Measurements from ENCODE around the gene ST3GAL3.

The ST3GAL3 gene

DNA sequence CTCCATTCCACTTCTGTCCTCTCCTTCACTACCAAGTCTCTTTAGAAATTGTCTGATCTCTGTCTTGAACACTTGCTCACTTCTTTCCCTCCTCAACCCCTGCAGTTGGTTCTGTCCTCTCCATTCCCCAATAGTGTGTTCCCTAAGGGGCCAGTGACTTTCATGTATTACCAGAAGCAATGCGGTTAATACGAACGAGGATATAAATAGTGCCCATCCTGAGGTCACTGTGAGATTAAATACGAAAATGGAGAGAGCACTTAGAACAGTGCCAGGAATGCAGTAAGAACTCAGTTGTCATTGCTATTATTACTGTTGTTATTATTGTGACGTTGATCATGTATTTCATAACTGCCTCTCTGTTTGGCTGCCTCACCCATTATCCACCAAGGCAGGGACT is 173.3 kb downstream of the ST3GAL3 start:
- FAIRE-seq = no peak

DNA sequence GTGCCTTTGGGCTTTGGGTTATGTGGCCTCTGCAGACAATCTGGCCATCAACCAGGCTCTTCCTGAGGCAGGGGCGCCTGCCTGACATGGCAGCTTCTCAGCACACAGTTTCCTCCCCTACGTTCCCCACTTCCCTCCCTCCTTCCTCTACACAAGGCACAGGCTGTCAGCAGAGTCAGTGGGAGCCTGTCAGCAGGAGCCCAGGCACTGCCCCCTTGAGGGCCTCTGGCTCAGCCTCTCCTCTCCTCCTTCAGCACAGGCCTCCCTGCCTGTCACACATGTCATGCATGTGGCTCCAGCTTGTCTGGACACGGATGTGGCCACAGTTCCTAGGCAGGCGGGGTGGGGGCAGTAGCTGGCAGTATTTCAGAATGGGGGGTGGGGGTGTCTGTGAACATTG is 174.1 kb downstream of the ST3GAL3 start:
- no peak for FAIRE-seq

DNA sequence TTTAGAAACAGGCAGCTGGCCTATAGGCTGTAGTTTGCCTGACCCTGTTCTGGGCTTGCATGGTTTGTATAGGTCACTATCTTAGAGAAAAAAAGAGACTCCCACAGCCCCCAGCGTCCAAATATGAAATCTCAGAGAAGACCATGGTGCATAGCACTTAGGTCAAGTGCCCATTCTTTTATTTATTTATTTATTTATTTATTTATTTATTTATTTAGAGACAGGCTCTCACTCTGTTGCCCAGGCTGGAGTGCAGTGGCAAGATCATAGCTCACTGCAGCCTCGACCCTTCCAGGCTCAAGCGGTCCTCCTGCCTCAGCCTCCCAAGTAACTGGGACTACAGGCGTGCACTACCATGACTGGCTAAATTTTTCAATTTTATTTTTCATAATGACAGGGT is 175.4 kb downstream of the ST3GAL3 start:
- FAIRE-seq = no peak

DNA sequence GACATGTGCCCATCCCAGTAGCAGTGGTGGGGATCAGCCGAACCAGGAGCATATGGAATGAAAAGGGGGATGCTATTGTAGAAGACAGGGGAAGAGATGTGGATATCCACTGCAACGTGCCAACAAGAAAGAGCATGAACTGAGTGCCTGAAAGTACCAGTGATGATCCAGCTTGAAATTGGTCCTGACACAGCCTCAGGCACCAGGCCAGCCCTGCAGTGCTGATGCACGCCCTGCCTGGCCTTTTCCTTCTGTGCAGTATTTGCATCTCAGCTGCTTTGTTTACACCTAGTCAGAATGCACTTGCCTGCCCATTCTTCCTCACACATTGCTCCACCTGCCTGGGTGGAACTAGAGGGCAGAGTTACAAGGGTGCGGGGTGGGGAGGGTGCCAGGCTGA is 176.0 kb downstream of the ST3GAL3 start:
- no peak for FAIRE-seq

DNA sequence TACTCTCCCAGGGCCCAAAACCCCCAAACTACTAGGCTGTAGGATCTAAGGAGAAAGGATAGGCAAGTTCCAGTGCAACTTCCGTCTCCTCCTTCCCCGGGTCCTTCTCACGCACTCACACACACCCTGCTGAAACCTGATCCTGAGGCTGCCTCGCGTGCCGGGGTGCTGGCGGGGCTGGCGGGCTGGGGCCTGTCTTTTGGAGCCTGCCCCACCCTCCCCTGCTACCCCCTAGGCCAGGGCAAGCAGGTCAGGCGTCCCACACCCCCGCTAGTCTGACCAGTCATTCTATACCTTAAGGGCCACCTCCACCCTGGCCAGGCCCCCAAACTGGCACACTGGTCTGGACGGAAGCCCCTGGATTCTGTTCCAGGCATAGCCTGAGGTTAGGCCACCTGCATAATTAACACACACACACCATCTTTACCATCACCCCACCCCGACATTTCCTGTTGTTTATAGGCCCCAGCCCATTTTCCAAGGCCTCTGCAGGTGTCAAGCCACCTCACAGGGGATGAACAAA is 178.0 kb downstream of the ST3GAL3 start:
- FAIRE-seq = no peak

DNA sequence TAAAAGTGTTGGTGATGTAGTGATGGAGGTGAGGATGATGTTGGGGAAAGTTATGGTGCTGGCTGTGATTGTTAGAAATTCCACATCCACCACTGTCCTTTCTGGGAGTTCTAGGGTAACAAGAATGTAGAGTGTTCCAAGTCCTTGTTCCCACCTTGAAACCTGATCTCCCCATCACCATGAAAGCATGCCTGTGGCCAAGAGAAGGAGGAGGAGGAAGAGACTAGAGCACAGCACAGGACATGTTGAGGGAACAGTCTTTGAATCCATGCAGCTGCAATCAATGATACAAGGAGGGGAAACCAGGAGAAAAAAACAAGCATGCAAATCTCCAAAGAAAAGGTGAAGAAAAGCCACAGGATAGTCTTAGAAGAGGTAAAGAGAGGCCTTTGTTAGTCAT is 180.4 kb downstream of the ST3GAL3 start:
- no peak for FAIRE-seq

DNA sequence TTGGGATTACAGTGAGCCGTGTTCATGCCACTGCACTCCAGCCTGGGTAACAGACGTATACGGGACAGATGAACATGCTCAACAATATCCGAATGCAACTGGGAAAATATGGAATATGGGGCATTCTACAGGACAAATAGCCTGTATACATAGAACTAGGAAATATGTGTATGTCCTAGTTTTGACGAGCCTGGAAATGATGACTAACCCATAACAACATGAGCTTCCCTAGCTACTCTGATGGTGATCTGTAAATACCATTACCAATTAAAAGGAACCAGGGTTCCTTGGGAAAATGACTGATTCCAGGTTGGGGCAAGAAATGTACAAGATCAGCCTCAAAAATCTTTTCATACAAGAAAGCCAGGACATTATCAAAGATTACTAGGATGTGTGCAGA is 183.5 kb downstream of the ST3GAL3 start:
- no peak for FAIRE-seq

DNA sequence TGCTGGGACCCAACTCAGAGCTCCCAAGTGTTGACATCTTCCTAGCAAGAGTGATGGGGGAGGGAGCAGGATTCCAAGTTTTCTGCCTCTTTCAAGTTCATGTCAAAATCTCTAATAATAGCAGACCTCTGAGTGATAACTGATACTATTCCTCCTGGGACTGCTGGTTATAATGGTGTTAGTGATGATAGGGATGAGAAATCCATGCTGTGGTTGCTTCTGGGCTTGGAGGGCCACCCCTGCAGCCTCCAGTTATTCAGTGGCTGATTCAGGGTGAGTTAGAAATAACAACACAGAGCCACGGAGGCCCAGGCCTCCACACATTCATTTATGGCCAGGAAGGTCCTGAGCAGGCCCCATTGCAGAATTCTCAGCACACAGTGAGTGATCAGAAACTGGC is 185.7 kb downstream of the ST3GAL3 start:
- FAIRE-seq = no peak

DNA sequence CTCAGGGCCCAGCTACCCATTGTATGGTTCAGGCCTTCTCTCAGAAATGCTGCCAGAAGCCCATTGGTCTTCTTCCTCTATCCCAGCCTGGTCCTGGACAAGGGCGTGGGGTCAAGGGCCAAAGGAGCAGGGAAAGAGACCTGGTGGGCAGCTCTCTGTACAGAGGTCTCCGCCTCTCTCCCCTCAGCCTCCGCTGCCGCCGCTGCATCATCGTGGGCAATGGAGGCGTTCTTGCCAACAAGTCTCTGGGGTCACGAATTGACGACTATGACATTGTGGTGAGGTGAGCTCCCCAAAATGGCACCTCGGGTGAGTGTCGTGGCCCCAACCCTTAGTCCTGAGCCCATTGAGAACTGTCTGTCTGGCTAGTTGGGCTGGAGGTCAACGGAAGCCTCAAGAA is 191.6 kb downstream of the ST3GAL3 start:
- no peak for FAIRE-seq

DNA sequence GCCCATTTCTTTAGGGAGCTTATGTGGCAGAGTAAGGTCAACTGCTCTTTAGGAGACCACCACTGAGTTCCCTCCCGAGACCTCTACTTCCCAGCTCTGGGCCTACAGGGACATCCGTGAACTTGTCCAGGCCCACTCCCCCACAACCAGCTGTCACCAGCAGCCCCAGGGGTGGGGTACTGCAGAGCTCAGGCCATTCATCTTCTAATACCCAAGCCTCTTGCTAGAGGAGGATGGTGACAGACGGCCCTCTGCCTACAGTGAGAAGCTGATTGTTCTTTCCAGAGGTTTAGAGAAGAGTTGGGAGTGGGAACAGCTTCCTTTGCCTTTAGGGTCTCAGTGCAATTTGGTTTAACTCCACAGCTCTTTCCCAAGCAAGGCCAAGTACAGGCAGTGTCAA is 193.1 kb downstream of the ST3GAL3 start:
- FAIRE-seq = no peak

DNA sequence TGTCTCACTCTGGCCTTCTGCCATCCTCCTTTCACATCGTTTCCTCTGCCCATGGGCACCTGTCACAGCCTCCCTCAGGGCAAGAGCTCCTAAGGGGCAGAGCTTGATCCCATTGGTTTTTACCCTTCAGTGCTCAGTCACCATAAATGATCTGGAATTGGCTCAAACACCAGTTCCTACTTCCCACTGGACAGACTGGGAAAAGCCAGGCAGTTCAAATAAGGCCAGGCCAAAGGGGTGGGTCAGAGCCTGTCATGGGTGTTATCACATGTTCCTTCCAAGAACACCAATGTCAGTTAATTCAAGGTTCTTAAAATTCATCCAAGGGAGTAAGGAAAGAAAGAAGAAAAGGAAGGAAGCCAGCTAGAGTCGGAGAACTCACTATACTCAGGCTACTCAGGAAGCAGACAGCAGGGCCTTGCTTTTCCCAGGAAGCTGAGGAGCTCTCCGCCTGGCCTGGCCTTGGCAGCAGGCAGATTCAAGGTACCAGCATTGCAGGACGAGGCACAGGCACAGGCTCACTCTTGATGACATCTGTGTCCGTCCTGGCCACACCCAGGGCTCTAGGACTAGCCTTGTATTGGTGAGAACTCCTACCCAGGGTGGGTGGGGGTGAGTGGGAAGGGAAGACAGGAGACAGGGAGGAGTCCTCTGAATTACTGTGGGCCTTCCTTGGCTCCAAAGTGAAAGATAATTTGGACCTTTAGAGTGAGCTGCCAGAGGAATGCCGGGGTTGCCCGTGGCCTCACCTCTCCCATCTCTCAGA is 194.0 kb downstream of the ST3GAL3 start:
- no peak for FAIRE-seq

DNA sequence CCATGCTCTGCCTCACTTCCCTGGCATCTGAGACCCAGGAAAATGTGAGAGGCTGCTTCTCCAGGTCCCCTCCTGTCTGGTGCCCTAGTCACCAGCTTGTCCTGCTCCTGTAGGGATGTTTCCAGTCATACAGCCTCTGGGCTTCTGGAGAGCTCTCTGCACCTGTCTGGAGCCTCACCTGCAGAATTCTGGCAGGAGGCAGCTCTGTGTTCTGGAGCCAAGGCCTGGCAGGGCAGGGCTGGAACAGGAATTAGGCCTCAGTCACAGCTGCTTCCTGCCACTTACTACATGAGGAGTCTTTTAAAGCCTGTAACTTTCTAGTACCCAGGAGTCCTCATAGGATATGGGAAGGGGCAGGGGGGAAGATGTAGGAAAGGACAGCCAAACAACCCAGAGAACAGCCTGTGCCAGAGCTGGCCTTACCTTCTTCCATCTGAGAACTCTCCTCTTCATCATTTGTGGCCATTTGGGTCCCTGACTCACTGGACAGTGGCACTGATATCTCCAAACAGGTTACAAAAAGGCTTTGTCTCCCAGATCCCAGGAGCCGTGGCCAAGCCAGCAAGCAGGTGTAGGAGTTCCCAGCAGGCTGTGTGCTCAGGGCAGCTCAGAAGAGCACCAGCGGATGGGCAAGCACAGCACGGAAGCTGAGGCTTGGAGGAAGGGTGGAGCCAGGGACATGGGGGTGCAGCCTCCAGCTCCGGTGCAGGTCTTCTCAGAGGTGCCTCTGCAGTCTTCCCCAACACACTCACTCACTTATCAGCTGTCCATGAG is 194.9 kb downstream of the ST3GAL3 start:
- FAIRE-seq = no peak

DNA sequence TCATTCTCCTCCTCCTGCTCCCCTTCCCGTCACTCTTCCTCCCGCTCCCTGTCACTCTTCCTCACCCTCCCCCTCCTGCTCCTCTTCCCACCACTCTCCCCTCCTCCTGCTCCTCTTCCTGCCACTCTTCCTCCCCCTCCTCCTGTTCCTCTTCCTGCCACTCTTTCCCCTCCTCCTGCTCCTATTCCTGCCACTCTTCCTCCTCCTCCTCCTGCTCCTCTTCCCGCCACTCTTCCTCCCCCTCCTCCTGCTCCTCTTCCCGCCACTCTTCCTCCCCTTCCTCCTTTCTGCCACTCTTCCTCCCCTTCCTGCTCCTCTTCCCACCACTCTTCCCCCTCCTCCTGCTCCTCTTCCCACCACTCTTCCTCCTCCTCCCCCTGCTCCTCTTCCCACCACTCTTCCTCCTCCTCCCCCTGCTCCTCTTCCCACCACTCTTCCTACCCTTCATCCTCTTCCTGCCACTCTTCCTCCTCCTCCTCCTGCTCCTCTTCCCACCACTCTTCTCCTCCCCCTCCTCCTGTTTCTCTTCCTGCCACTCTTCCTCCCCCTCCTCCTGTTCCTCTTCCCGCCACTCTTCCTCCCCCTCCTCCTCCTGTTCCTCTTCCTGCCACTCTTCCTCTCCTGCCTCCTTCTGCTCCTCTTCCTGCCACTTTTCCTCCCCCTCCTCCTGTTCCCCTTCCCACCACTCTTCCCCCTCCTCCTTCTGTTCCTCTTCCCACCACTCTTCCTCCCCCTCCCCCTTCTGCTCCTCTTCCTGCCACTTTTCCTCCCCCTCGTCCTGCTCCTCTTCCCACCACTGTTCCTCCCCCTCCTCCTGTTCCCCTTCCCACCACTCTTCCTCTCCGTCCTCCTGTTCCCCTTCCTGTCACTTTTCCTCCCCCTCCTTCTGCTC is 197.6 kb downstream of the ST3GAL3 start:
- no peak for FAIRE-seq

DNA sequence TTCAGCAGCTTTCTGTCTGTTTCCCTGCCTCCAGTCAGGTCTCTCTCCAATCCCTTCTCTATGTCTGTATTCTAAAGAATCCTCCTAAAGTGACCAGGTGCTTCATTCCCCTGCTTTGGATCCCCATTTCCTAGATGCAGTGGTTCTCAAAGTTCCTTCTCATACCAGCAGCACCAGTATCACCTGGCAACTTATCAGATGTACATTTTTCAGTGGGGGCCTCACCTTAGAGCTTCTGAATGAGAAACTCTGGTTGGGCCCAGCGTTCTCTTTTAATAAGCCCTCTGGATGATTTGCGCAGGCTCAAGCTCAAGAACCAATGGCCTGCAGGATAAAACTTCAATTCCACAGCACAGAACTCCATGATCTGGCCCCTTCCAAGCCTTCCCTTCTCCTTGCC is 200.9 kb downstream of the ST3GAL3 start:
- FAIRE-seq = no peak

DNA sequence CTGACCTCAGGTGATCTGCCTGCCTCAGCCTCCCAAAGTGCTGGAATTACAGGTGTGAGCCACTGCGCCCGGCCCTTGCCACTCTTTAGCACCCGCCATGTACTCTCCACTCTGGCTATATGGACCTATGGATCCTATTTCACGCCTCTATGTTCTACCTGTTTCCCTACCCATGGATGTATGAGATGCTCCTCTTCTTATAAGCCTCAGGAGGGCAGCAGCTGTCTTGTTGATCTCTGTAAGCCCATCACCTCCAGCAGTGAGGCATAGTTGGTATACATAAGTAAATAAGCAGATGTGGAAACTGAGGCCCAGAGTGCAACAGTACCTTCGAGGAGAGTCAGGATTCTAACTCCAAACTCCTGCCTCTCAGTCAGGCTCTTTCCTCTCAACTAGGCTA is 201.5 kb downstream of the ST3GAL3 start:
- FAIRE-seq = no peak

DNA sequence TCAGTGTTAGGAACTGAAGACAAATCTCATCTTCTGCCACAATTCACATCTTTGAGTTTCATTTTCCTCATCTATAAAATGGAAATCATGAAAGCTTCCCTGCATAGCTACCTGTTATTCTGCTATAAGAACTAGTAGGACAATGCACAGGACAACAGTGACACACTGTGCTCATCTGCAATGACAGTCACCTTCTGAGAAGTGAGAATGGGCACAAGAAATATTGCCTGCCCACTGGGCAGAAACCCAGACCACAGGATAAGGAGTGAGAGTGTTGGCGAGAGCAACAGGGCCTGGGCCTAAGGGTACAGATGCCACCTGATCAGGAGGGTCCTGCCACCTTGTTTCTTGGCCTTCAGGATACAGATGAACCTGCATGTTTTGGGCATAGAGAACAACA is 203.0 kb downstream of the ST3GAL3 start:
- no peak for FAIRE-seq

DNA sequence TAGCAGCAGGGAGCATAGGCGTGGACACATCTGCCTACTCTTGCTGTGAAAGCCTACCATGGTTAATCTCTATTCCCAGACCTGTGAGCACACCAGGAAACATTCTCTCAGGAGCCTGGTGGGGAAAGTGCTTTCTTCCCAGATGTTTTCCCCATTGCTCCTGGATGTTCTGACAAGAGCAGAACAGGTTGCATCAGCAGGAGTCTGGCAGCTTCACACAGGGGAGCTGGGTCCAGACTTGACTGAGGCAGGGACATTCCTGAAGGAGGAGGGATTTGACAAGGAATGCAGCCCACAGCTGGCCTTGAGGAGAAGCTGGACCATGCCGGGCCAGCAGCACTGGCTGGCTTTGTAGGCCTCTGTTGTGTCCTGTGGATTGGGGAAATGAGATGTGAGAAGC is 205.3 kb downstream of the ST3GAL3 start:
- no peak for FAIRE-seq

DNA sequence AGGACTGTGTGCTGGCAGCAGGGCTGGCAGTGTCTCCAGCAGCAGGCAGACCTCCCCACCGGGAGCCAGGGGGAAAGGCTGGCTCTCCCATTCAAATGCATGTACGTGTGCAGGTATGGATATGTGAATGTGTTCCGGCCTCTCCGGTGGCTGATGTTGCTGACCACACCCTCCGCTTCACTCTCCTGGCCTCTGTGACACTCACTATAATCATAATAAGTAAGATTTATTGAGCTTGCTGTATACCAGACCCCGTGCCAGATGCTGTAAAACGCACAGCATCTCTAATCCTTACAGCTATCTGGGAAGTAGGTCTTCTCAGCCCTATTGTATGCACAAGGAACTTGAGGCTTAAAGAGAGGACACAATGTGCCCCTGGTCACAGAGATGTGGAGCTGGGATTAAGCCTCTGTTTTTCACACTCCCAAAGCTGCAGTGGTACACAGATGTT is 205.7 kb downstream of the ST3GAL3 start:
- FAIRE-seq = no peak

DNA sequence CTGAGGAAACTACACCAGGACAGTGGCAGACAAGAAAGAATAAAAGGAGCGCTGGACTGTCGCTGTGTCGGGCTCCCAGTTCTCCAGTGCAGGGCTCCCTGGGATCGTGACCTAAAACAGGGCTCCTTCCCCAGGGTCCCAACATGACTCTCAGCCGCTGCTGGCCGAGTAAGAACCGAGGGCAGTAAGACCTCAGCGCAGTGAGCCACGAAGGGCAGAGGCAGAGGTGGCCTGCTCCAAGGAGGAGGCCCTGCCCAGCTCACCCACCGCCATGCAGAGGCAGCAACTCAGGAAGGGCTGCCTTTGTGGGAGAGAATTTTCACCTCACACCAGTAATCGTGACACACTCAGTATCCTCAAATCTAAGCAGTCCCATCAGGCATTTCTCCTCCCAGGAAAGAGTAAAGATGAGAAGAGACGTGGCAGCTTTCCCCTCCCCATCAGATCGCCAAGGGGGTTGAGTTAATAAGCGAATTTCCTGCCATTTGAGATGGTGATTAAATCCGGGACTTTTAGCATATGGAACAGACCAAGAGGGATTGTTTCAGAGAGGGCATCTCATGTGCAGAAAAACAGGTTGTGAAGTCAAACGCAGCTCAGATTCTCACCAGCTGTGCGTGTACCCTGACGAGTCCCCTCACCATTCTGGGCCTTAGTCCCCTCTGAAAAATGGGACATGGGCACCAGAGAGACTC is 206.5 kb downstream of the ST3GAL3 start:
- FAIRE-seq = no peak

DNA sequence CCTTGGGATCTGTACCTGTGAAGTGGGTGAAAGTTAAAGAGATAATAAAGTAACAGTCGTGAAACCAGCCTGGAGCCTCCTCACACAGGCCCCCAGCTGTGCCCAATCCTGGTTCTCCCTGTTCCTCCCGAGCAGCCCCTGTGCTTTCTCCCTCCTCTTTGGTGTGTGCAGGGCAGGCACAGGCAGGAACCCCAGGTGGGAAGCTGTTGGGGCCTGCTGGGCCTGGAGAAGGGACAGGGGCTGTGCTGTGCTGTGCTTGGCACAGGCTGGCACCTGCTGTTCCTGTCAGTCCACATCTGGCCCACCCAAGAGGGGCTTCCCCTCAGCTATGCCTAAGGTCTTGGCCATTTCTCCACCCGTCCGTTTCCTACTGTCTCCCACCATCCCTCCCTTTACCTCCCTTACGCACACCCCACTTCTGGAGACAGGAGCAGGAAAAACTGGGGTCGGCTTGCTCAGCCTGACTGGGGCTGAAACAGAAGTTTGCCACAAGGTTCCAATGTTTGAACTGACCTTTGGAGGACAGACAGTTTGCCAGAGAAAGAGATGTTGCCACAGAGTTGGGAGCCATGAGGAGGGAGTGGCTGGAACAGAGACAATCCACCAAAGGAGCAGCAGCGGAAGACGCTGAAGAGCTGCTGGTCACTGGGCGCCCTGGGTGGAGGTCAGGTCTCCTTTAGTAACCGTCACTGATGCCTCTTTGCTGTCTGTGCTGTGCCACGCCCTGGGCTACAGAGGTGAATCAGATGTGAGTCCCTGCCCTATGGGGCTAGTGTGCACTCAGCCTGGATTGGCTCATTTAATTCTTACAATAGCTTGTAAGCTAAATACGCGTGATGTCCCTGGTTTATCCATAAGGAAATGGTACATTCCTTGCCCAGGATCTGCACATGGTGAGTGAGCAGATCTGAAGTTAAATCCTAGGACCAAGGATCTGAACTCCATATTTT is 207.5 kb downstream of the ST3GAL3 start:
- FAIRE-seq = no peak

DNA sequence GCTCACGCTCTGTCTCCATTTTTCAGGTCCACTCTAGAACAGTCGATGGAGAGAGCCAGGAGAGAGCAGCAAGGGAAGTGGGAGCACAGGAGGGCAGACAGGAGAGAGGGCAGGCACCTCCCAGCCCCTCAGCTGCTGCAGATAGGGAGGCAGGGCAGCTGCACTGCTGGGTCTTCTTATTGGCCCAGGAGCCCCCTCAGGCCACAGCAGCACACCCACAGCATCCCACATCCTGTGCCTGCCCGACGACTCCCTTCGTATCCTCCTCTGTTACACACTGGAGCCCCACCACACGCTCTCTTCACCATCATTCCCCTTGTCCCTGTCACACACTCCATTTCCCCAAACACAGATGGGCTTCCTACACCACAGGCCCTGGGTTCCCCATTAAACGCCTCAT is 212.6 kb downstream of the ST3GAL3 start:
- no peak for FAIRE-seq

All from A204.1 (cell line).